Liver (tissue), 9 donors: ENCODE data around the gene GTF2E1. TPM values are rescaled to one million over a fixed set of nuclear protein-coding genes. Genes with fewer than 3 reads are reported as not detected.

ENCODE experiments used
- DNase-seq: peaks from one replicate; pipeline ENCODE4 v3.0.0-alpha.2; 2017; ENCODE audit warnings: low spot score
- H3K27ac ChIP-seq, 2 donors: one replicate each; pipeline ENCODE4 v1.7.0; 2013; ENCODE audit warnings: inconsistent platforms in 2 of 2, low read length in 2 of 2, control low read depth in 1 of 2, low read depth in 1 of 2, mild to moderate bottlenecking in 1 of 2
- H3K27me3 ChIP-seq, 4 donors: one replicate each; pipeline versions ENCODE4 v1.6.1 to v1.7.0; 2013; ENCODE audit warnings: low read length in 3 of 4, inconsistent platforms in 1 of 4, mild to moderate bottlenecking in 1 of 4, moderate library complexity in 1 of 4; ENCODE audit not compliant: control insufficient read depth in 4 of 4, insufficient read depth in 4 of 4
- H3K36me3 ChIP-seq, 4 donors: one replicate each; pipeline versions ENCODE4 v1.6.1 to v1.7.0; 2013; ENCODE audit warnings: low read length in 3 of 4, mild to moderate bottlenecking in 3 of 4, low read depth in 1 of 4, moderate library complexity in 1 of 4; ENCODE audit not compliant: control insufficient read depth in 4 of 4, insufficient read depth in 3 of 4
- H3K4me1 ChIP-seq, 4 donors: one replicate each; pipeline versions ENCODE4 v1.6.1 to v1.7.0; 2013; ENCODE audit warnings: low read length in 3 of 4, mild to moderate bottlenecking in 3 of 4, moderate library complexity in 1 of 4; ENCODE audit not compliant: control insufficient read depth in 4 of 4, insufficient read depth in 4 of 4
- H3K4me3 ChIP-seq, 3 donors: one replicate each; pipeline versions ENCODE4 v1.6.1 to v1.7.0; 2013; ENCODE audit warnings: low read length in 3 of 3, control low read depth in 1 of 3, low read depth in 1 of 3, mild to moderate bottlenecking in 1 of 3
- H3K9ac ChIP-seq, 2 donors: one replicate each; pipeline ENCODE4 v1.7.0; 2013; ENCODE audit warnings: low read length in 2 of 2, mild to moderate bottlenecking in 2 of 2, moderate library complexity in 2 of 2, control low read depth in 1 of 2, low read depth in 1 of 2
- H3K9me3 ChIP-seq, 4 donors: one replicate each; pipeline versions ENCODE4 v1.6.1 to v1.7.0; 2013; ENCODE audit warnings: low read length in 3 of 4; ENCODE audit not compliant: control insufficient read depth in 4 of 4
- EGR1 ChIP-seq, 2 donors: IDR thresholded peaks; 2 replicates each; pipeline ENCODE4 v1.6.1; 2016 to 2018; ENCODE audit warnings: antibody characterized with exemption in 2 of 2, low read depth in 2 of 2
- FOXA2 ChIP-seq: IDR thresholded peaks from 2 replicates; pipeline ENCODE4 v1.6.1; 2016; ENCODE audit warnings: antibody characterized with exemption
- GABPA ChIP-seq, 2 donors: IDR thresholded peaks in 1 of 2; conservative IDR thresholded peaks in 1 of 2; 2 replicates each; pipeline ENCODE4 v1.6.1; 2016; ENCODE audit warnings: antibody characterized with exemption in 2 of 2, mild to moderate bottlenecking in 1 of 2, moderate library complexity in 1 of 2
- HNF4G ChIP-seq: IDR thresholded peaks from 2 replicates; pipeline ENCODE4 v1.6.1; 2016; ENCODE audit warnings: antibody characterized with exemption
- JUND ChIP-seq, 2 donors: IDR thresholded peaks; 2 replicates each; pipeline ENCODE4 v1.6.1; 2016; ENCODE audit warnings: antibody characterized with exemption in 2 of 2
- NR2F2 ChIP-seq: IDR thresholded peaks from 2 replicates; pipeline ENCODE4 v1.6.1; 2016; ENCODE audit warnings: antibody characterized with exemption
- RAD21 ChIP-seq, 2 donors: IDR thresholded peaks; 2 replicates each; pipeline ENCODE4 v1.6.1; 2016; ENCODE audit warnings: antibody characterized with exemption in 2 of 2, mild to moderate bottlenecking in 2 of 2
- SP1 ChIP-seq: IDR thresholded peaks from 2 replicates; pipeline ENCODE4 v1.6.1; 2018; ENCODE audit warnings: antibody characterized with exemption, mild to moderate bottlenecking
- WGBS: extraction: QIAGEN DNeasy Blood & Tissue Kit; methylation state at CpG from one replicate; pipeline ENCODE4 v1.1.7; 2013; 5-methylcytosine and 5-hydroxymethylcytosine counted together
- polyA plus RNA-seq, 2 donors: library from polyadenylated mRNA; stranded (reverse) in 1 of 2; unstranded in 1 of 2; fragments of 200-250 nt in 1 of 2; fragments of >200 nt in 1 of 2; fragmentation: Nextera tagmentation in 1 of 2; extraction: Ambion mirVana in 1 of 2; gene quantifications; one replicate each; pipeline versions ENCODE4 v1.2.1 to v1.2.3, GENCODE V29; 2013 to 2015
- total RNA-seq, 2 donors: library from RNA; depleted of rRNA; stranded (reverse); fragments of >200 nt; gene quantifications; one replicate each; pipeline ENCODE4 v1.2.3, GENCODE V29; 2014
- TF ChIP-seq, protein P1 (sequence below): IDR thresholded peaks from 2 replicates; pipeline ENCODE4 v1.6.1; 2016; ENCODE audit warnings: antibody characterized with exemption
- TF ChIP-seq, protein P2 (sequence below): IDR thresholded peaks from 2 replicates; pipeline ENCODE4 v1.6.1; 2016; ENCODE audit warnings: antibody characterized with exemption, mild to moderate bottlenecking
- TF ChIP-seq, protein P3 (sequence below): IDR thresholded peaks from 2 replicates; pipeline ENCODE4 v1.6.1; 2016; ENCODE audit warnings: antibody characterized with exemption
- TF ChIP-seq, protein P4 (sequence below): fragments of 150-350 bp; IDR thresholded peaks from 2 replicates; pipeline ENCODE4 v1.5.1; 2017; ENCODE audit warnings: improper control_type of control experiment, low read depth, low read length; ENCODE audit not compliant: missing input control
- donor health status: healthy.
- donor health status: healthy.
- donor health status: healthy.
- donor health status: healthy.
- donor health status: healthy.

Gene GTF2E1
- total and polyA plus RNA-seq, 4 donors = 2.3 to 9.5 (median 3.9) TPM

DNA sequence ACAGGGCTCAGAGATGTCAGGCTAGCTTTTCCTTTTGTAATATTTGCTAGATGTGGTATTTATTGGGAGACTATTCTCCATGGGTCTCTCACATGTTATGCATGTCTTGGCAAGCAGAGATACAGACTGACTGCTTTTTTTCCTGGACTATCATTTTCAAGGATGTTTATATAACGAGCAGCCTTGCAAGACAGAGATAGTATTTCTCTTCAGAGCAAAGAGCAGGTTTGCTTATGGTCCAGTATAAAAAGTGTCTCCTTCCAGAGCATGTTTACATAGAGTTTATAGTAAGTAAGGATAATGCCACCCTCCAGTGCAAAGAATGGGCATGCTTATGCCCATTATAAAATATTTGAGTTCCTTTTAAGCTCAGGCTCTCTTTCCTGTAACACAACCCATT, 24.6 kb downstream of the GTF2E1 start (continued):
- TF ChIP-seq, protein P1, sequence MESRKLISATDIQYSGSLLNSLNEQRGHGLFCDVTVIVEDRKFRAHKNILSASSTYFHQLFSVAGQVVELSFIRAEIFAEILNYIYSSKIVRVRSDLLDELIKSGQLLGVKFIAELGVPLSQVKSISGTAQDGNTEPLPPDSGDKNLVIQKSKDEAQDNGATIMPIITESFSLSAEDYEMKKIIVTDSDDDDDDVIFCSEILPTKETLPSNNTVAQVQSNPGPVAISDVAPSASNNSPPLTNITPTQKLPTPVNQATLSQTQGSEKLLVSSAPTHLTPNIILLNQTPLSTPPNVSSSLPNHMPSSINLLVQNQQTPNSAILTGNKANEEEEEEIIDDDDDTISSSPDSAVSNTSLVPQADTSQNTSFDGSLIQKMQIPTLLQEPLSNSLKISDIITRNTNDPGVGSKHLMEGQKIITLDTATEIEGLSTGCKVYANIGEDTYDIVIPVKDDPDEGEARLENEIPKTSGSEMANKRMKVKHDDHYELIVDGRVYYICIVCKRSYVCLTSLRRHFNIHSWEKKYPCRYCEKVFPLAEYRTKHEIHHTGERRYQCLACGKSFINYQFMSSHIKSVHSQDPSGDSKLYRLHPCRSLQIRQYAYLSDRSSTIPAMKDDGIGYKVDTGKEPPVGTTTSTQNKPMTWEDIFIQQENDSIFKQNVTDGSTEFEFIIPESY = no peak
- TF ChIP-seq, protein P2, sequence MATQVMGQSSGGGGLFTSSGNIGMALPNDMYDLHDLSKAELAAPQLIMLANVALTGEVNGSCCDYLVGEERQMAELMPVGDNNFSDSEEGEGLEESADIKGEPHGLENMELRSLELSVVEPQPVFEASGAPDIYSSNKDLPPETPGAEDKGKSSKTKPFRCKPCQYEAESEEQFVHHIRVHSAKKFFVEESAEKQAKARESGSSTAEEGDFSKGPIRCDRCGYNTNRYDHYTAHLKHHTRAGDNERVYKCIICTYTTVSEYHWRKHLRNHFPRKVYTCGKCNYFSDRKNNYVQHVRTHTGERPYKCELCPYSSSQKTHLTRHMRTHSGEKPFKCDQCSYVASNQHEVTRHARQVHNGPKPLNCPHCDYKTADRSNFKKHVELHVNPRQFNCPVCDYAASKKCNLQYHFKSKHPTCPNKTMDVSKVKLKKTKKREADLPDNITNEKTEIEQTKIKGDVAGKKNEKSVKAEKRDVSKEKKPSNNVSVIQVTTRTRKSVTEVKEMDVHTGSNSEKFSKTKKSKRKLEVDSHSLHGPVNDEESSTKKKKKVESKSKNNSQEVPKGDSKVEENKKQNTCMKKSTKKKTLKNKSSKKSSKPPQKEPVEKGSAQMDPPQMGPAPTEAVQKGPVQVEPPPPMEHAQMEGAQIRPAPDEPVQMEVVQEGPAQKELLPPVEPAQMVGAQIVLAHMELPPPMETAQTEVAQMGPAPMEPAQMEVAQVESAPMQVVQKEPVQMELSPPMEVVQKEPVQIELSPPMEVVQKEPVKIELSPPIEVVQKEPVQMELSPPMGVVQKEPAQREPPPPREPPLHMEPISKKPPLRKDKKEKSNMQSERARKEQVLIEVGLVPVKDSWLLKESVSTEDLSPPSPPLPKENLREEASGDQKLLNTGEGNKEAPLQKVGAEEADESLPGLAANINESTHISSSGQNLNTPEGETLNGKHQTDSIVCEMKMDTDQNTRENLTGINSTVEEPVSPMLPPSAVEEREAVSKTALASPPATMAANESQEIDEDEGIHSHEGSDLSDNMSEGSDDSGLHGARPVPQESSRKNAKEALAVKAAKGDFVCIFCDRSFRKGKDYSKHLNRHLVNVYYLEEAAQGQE = no peak

DNA sequence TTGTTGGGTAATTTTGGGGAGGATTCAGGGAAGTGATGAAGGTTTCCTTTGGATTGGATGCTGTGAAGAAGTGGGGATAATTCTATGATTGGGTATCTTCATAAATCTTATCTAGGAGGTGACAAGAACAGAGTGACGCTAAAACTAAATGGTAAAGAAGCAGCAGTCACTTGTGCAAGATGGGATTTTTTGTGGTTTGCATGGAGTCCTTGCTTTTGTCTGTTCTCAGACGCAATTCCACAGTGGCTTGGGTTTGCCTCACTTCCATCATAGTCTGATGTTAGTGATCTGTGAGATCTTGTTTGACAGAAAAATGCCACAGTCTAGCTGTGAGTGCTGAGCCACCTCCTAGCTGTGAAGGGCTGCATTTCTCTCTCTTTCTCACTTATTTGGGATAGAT, 26.9 kb downstream of the GTF2E1 start:
- Histone ChIP-seq H3K4me1 (peaks cover 0 to 15% (median 12%) of the 10 kb centered on the region in 4 donors), H3K36me3 (no peaks in the 10 kb centered on the region), H3K4me3 (no peak overlapping the region), H3K9me3 (no peaks in the 10 kb centered on the region), H3K27me3 (no peaks in the 10 kb centered on the region), H3K27ac (no peak overlapping the region), H3K9ac (no peak overlapping the region)
- 95% methylated on average over 2 of the region's 2 CpGs for WGBS
- DNase-seq = no peak
- TF ChIP-seq GABPA (IDR thresholded peaks at IDR 0.05 in 1 of 2, conservative IDR thresholded peaks at IDR 0.05 in 1 of 2) = no peak
- no peak for TF ChIP-seq HNF4G
- TF ChIP-seq EGR1 (IDR thresholded peaks at IDR 0.05; ENCODE audit: low read depth in 2 of 2) = no peak
- TF ChIP-seq, protein P3, sequence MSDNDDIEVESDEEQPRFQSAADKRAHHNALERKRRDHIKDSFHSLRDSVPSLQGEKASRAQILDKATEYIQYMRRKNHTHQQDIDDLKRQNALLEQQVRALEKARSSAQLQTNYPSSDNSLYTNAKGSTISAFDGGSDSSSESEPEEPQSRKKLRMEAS = no peak
- no peak for TF ChIP-seq NR2F2
- no peak for TF ChIP-seq RAD21 (IDR thresholded peaks at IDR 0.05)
- no peak for TF ChIP-seq JUND (IDR thresholded peaks at IDR 0.05)
- TF ChIP-seq, protein P4, sequence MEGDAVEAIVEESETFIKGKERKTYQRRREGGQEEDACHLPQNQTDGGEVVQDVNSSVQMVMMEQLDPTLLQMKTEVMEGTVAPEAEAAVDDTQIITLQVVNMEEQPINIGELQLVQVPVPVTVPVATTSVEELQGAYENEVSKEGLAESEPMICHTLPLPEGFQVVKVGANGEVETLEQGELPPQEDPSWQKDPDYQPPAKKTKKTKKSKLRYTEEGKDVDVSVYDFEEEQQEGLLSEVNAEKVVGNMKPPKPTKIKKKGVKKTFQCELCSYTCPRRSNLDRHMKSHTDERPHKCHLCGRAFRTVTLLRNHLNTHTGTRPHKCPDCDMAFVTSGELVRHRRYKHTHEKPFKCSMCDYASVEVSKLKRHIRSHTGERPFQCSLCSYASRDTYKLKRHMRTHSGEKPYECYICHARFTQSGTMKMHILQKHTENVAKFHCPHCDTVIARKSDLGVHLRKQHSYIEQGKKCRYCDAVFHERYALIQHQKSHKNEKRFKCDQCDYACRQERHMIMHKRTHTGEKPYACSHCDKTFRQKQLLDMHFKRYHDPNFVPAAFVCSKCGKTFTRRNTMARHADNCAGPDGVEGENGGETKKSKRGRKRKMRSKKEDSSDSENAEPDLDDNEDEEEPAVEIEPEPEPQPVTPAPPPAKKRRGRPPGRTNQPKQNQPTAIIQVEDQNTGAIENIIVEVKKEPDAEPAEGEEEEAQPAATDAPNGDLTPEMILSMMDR = no peak
- TF ChIP-seq, protein P1 = no peak
- TF ChIP-seq SP1 = no peak
- no peak for TF ChIP-seq FOXA2
